Erythroblast (primary cell): ENCODE data around the gene MTCL1.

ENCODE experiments used
- DNase-seq, 2 experiments: peaks; one replicate each; lab custom pipeline; 2025; lab: John Stamatoyannopoulos, UW
- GATA1 ChIP-seq: IDR thresholded peaks from 2 replicates; pipeline ENCODE4 v1.6.1; 2011; ENCODE audit warnings: low read depth, mild to moderate bottlenecking, control low read depth, low read length, moderate library complexity
- POLR2A ChIP-seq: IDR thresholded peaks from 2 replicates; pipeline ENCODE4 v1.6.1; 2011; ENCODE audit warnings: mild to moderate bottlenecking, low read length

The MTCL1 gene

DNA sequence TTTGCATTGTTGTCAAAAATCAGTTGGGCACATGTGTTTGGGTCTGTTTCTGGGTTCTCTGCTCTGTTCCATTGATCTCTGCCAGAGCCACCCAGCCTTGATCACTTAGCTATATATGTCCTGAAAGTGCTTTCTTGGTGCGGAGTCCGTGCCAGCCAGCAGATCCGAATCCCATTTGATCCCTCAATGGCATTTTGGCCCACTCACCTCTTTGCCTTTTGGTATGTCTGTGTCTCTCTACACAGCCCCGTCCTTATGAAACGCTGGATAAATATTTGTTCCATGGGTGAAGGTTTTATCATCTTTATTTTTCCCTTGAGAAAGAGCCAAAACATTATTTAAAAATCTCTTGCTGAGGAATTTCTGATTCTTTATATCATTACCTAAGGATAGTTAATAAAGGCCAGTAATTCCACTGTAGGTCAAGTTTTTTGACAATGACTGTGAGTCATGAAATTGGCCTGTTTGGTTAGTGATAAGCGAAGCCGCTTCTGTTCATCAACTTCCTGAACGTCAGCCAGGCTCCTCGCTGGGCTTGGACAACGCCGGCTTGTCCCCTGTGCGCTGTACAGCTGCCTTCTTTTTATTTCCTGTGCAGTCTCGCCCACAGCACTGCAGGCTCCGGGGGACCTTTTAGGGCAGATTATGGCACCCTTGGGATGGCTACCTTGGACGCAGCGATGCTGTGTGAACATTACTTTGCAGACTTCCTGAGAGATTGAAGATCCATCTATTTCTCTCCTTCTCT lies 24.9 kb downstream of the MTCL1 start:
- TF ChIP-seq GATA1 (no peak), POLR2A (peak; percentile 17)
- peak; percentile 84 to 93 for DNase-seq

DNA sequence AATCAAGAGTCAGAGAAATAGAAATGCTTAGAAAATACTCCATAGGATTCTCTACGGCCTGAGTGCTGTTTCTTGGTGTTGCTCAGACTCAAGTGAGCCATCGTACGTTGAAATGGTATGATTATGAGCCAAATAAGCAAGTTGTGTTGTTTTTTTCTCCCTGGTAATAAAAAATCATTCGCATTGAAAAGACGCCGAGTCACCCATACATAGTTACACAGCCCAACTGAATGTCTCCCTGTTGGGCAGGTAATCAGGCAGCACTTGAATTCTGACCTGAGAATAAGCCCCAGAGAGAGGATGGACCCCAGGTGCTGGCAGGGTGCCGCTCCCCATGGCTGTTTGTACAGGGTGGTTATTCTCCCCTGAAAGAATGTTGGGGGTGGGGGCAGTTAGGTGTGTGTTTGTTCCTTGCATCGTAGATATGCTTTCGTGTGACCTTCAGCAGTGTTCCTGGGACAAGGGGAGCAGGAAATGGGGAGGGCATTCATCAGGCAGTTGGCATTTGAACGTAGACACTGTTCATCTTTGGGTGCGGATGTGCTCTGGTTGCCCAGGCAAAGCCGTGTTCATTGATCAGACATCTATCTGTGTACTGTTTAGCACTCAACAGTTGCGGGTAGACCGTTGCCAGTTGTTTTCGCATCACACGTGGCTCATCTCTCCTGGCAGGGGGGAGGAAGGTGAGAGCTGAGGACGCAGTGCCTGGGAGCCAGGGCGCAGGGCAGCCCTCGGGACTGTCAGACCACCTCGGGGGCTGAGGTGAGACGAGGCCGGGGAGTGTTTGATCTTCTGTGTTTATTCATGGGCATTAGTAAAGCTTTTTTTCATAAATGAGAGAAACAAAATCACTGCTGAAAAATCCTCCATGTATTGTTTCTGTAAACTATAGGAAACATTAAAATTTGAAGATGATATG lies 27.3 kb downstream of the MTCL1 start:
- TF ChIP-seq POLR2A (no peak), GATA1 (no peak)
- no peak for DNase-seq

DNA sequence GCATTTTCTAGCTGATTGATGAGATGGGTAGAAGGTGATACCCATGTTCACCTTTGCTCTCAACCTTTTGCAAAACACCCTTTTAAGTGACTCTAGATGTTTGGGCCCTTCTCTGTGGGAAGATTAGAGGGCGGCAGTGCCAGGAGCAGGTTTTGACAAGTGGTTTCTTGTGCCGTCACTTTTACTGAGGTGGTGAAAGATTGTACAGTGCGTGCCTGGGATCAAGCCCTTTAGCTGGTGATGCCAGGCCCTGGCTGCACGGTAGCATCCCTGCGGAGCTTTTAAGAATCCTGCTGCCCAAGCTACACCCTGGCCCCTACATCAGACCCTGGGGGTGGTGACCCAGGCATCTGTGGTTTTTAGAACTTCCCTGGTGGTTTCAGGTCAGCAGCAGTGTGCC lies 29.1 kb downstream of the MTCL1 start:
- no peak for DNase-seq
- no peak for TF ChIP-seq POLR2A
- no peak for TF ChIP-seq GATA1

DNA sequence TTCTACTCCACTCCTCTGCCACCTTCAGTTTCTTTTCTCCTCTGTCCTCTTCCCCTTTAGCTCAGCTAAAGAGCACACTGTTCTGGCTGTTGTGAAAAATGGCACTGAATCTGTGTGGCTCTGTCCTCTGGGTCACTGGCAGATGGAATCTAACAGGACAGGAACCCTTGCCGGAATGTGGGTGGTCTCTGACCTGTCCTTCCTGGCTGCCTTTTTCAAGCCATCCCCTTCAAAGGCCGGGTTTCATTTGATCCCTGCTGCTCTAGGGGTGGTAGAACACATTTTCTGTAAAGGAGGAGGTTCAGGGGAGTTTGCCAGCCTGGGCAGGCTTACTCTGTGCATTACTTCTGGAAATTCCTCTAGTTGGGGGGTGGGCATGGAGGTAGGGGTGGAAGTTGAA lies 29.9 kb downstream of the MTCL1 start:
- no peak for TF ChIP-seq GATA1
- no peak for DNase-seq

DNA sequence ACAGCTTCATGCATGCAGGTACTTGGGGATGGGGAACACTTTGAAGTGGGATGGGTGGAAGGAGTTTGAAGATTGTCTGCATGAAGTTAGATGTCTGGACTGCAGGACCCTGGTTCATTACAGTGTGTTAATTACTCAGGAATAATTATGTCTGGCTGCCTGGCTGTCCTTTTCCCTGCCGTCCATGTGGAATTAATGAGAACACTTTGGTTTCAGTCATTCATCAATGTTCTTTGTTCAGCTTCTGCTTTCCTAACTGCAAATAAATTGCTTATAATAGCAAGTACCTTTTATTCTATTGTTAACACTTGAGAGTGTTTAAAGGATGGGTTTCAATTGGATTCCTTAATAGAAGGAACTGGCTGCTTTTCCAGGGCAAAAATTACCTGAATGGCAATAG lies 35.8 kb downstream of the MTCL1 start:
- no peak for TF ChIP-seq GATA1
- no peak for TF ChIP-seq POLR2A
- DNase-seq = no peak

DNA sequence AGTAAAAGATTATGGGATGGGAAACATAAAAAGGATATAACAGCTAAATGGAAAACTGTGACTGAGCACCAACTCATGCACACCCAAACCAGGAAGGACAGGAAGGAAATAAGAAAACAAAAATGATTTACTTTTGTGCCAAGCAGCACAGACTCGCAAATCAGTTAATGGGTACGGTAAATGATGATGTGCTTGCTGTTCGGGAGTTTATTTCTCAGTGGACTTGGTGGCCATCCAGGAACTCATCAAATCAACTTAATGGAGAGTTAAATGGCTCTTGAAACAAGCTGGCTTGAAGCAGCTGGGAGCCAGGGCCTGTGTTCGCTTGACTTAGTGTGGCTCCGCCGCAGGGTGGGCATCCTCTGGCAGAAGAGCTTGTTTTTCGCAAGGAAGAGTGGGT lies 36.2 kb downstream of the MTCL1 start:
- no peak for TF ChIP-seq GATA1
- no peak for TF ChIP-seq POLR2A
- no peak for DNase-seq

DNA sequence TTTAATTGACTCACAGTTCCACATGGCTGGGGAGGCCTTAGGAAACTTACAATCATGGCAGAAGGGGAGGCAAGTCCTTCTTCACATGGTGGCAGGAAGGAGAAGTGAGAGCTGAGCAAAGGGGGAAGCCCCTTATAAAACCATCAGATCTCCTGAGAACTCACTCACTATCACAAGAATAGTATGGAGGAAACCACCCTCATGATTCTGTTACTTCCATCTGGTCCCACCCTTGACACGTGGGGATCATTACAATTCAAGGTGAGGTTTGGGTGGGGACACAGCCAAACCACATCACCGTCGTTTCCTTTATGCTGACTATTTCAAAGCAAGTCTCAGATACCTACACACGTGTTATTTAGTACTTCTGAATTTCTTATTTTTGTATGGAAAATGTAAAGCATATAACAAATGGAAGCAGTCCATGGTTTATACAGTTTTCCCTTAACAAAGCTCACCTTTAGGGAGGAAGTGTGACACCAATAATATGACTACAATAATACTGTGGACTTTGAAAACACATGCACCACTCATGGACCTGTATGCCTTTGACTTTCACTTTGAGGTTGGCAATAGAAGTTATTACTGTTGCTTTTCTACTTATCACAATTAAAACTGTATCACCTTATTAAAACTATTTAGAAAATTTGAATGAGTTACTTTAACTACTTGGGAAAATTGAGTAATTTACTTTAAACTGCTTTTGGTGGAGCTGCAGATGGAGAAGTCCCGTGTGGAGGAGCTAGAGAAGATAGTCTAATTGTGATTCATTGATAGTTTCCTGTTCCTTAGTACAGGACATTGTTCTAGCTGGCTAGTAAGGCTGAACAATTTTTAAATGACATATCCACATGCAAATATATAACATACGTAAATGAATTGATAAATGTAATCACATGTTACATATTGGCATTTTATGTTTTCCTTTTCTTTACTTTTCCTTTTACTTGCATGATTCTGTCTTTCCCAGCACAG lies 37.3 kb downstream of the MTCL1 start:
- TF ChIP-seq POLR2A (no peak), GATA1 (no peak)
- no peak for DNase-seq

DNA sequence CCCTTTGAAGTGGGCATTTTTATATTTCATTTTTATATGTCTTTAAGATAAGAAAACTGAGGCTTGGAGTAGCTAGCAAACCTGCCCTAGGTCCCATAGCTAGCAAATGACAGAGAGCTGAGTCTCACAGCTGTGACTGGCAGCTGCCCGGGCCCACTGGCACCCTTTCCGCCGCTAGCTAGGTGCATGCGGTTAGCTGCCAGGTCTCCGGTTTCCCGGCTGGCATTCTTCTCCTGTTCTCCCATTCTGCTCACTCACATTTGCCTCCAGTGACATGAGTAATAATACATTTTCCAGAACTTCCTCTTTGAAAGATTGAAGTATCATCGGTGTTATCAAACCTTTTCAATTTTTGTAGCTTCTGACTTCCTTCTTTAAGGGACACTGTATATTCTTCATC lies 38.7 kb downstream of the MTCL1 start:
- TF ChIP-seq POLR2A (no peak), GATA1 (no peak)
- no peak for DNase-seq

DNA sequence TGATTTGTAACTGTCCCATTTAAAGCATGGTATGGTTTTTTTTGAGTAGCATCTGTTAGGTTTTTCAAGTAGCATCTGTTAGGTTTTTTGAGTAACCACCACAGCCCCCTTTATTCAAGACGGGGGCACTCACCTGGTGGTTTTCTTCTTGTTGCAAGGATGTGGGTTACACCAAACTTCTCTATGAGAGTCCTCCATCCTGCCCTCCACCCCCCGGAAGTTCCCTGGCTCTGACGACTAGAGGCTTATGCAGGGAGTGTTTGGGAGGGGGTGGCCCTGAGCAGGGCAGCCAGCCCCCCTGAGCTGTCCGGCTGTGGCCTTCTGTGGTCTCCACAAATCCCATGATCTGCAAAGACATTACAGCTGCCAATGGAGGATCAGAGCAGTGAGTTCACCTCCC lies 39.3 kb downstream of the MTCL1 start:
- TF ChIP-seq POLR2A (no peak), GATA1 (no peak)
- DNase-seq = no peak

DNA sequence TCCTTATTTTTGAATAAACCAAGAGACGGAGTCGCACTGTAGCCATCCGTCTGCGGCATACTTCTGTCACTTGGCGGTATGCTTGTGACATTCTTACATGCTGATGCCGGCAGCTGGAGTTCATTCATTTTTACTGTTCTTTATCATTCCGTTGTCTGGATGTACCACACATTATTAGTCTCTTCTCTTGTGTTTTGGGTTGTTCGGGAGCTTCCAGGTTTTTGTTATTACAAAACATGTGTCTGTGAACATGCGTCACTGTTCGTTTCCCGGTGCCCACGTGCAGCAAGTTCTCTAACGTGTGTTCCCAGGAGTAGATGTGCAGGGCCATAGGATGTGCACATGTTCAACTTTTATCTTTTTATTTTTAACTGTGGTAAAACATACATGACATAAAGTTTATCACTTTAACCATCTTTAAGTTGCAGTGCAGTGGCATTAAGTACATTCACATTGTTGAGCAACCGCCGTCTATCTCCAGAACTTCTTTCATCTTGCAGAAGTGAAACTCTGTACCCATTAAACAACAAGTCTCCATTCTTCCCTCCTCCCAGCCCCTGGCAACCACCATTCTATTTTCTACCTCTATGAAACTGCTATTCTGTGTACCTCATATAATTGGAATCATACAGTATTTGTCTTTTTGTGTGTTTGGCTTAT lies 40.1 kb downstream of the MTCL1 start:
- TF ChIP-seq POLR2A (no peak), GATA1 (no peak)
- no peak for DNase-seq

DNA sequence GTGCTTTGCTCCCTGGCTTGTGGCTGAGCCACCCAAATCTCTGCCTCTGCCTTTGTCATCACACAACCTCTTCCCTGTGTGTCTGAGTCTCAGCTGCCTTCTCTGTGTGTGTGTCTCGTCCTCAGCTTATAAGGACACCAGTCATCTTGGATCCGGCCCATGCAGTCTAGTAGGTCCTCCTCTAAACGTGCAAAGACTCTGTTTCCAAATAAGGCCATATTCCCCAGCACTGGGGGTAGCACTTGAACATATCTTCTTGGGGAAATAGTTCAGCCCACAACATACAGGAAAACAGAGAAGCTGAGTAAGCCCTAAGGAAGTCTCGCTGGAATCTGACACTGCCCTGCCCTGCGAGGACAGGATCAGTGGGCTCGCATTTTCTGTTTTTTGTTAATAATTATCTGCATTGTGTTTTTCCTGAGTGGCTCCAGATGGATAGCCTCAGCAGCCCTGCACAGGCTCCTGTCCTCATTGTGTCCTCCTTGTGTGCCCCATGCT lies 42.1 kb downstream of the MTCL1 start:
- DNase-seq = no peak
- TF ChIP-seq POLR2A (no peak), GATA1 (no peak)

DNA sequence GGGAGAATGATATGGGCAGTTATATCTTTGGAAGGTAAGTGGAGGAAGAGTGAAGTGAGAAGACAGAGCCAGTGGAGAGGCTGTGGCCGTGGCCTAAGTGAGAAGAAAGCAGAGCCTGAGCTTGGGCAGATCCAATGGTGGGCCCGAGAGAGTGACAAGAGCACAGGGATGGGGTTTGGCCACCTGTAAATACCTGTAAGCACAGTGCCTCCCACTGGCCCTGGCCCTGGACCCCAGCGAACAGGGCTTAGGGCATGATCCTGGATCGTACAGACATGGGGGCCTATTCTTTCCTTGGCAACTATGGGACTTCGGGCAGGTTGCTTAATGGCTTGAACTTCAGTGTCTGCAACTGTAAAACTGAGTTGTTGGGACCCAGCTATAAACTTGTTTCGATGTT lies 44.1 kb downstream of the MTCL1 start:
- TF ChIP-seq GATA1 (no peak), POLR2A (no peak)
- DNase-seq = no peak
